HL-60/S4 (cell line): Measurements from ENCODE around the gene SCFD1.

Experiments used
- in situ Hi-C: fragments of 300-500 bp; cut with MboI; formaldehyde crosslinking; loops from 2 replicates; pipeline ENCODE4 v1.14.3; 2022; ENCODE audit warnings: low sequenced_read_pairs

SCFD1 gene

DNA sequence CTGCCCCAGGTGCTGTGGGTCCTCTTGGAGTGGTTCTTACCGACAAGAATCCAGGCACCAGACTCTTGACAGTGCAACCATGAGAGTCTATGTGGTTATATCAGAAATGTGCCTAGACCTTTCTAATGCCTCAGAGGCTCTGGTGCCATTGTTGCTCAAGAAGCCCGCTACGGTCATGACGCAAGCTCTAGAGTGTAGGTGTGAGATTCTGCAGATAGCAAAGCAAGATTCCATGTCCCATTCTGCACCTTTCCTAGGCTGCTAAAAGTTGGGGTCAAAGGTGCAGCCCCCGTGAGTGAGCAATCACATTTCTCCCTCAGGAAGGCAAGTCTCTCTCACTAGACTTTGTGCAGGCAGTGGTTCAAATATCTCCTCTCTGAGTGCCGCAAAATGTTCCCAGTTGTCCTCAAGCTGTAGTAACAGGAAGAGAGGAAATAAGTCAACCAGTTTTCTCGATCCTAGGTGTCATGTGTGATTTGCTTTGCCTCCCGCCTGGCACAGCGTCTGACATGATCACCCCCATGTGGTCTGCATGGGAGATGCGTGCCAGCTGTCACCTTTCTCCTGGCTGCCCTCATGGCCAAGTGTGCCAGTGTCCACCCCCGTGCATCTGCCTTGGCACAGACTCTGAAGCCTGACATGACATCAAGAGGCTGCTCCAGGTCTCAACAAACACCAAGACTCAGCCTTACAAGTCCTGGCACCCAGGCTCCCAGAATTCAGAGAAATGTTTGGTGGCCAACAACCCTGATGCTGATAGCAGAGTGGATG is 129.7 kb downstream of the SCFD1 start:
- in situ Hi-C loops = no loop called here

DNA sequence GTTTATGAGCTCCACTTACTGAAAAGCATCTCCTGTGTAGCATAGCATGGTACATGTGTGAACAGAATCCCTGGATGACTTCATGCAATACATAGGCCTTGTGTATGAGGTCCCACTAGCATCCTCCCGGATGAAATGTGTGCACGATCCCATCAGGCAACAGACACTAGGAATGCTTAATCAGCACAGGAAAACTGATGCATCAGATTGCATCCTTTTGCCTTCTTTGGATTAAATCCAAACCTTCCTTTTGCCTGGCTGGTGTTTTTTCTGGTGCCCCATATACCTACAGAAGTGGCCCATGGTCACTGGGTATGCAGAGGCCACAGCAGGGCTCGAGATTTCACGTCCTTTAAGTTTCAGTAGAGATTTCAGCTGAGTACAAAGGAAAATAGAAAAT is 131.3 kb downstream of the SCFD1 start:
- in situ Hi-C loops = no loop called here

DNA sequence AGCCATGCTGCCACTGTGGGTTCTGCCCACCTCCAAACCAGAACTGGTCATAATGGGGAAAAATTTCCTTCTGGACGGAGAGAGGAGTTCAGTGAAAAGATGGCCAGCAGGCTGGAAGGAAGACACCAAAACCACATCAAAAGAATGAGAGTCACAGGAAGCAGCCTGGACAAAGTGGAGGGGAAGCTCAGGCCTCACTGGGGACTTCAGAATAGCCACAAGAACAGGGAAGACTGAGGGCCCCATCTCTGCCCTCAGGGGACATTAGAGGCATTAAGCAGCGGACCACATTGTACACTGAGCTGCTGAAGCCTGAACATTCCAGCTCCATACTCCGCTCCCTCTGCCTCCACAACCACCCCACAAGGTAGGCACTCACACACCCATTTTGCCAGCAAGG is 132.7 kb downstream of the SCFD1 start:
- in situ Hi-C loops = no loop called here

DNA sequence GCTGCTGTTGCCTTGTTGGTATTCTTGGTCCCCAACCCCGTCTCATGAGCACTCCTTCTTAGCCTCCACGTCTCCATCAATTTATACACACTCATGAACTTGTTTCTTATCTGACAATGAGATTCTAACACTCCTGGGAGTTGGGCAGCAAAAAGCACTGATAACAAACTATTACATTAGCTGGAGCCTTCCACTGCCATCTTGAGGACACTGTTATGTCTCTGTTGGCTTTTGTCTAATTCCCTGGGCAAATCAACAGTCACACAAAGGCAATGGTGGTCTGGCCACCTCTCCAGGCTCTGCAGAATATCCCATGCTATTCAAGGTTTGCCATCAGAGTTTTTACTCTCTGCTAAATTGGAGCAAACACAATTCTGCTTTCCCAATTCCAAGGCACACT is 134.5 kb downstream of the SCFD1 start:
- in situ Hi-C loops = no loop called here

DNA sequence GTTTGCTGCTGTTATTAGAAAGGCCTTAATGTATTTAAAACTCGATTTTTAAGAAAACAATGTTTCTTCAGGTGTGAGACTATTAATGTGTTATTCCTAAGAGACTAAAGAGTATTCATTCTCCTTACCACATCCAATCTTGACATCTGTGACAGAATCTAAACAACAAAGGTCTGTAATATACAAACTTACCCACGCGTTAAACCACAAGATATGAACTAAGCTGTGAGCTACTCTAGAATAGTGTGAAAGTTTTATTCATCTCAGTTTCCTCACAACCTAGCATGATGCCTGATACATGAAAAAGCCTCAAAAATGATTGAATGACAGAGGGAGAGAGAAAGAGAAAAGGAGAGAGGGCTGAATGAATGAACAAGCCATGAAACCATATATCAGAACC is 135.0 kb downstream of the SCFD1 start:
- in situ Hi-C loops = no loop called here

DNA sequence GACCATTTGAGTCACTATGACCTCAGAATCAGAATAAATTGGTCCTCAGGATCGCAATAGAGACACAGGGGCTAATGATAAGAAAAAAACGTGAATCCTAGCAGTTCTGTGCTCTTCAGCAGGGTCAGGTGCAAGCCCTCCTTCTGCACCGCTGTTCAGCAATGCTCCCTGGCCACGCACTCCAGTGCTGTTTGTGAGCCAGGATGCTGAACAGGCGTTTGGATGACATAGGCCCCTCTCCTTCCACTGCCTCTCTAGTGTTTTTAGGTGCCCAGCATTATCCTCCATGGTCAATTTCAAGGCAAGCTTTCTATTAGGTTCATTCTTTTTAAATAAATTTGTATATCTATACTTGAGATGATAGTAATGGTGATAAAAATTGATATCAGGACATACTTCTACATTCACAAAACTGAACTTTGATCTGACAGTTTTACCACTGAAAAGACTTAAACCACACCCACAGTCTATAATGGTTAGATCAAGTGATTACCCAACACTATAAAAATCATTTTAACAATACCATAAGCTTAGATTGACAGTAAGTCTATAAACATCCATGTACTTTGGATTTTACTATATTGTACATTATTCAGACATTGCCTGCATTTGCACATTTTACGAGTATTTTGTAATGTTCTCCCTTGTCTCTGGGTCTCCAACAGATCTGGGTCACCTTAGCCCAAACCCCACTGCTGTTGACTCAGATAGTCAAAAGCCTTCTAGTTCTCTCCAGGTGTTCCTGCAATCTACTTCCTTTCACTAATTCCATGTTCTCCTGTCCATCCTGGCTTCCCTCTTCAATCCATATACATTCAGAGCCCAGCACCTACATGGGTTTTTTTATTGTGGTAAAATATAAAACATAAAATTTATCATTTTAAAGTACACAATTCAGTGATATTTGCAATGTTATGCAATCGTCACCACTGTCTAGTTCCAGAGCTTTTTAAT is 137.3 kb downstream of the SCFD1 start:
- in situ Hi-C loops = no loop called here

DNA sequence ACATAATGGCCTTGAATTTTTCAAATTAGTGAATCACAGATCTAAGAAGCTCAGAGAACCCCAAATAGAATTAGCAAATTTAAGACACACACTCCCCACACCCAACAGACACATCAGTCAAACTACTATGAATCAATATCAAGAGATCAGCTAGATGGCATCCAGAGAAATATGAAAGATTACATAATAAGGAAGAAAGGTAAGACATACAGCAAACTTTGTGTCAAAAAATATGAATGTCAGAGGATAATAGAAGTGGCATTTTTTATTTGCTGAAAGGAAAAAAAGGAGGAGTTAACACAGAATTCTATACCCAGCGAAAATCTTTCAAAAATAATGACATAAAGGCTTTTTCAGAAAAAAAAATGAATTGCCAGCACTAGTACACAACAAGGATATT is 141.8 kb downstream of the SCFD1 start:
- in situ Hi-C loops = no loop called here

DNA sequence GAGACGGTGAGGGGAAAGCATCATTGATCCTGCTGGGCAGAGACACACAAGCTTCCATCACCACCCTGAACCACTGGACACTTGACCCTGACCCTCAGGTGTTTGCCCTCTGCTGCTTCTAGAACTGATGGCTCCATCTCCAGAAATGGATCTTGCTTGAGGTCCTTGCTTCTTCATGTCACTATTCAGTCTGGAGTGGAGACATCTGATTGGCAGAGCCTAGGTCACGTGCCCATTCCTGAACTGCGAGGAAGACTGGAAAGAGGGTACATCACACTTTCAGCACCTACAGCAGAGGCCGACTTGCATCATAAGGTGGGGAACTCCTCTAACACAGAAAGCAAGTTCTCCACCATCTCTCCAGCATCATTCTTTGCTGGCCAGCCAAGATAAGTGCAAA is 145.5 kb downstream of the SCFD1 start:
- in situ Hi-C loops = no loop called here

DNA sequence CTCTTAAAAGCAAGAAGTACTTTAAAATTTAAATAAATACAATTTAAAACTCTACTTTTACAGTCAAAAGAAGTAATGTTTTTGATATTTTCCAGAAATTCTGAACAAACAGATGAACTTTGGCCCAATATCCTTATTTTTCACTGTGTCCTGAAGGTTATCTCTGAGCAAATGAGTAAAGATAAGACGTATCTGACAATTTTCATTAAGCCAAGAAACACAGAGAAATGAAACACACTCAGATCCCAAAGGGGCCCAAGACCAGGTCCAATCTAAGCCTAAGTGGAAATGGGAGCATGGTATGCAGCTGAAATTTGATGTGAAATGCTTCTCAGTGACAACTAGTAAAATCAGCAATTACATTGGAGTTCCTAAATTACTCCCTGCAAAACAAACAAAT is 146.7 kb downstream of the SCFD1 start:
- in situ Hi-C loops = no loop called here

DNA sequence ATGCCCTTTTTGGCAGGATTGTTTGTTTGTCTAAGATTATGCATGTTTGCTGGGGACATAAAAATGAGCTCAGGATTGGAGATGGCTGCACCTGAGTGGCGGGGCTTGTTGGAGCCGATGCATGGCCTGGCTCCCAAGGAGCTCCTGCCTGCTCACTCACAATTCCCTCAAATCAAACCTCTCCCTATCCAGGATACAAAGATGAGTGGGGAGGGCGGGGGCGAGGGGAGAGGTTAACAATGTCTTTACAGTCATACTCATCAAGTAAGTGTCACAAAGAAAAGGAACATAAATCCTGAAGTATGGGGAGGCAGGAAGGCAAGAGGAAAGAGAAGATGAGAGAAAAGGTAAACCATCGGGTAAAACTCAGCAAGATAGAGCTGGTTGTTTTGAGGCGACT is 148.3 kb downstream of the SCFD1 start:
- in situ Hi-C loops = no loop called here

DNA sequence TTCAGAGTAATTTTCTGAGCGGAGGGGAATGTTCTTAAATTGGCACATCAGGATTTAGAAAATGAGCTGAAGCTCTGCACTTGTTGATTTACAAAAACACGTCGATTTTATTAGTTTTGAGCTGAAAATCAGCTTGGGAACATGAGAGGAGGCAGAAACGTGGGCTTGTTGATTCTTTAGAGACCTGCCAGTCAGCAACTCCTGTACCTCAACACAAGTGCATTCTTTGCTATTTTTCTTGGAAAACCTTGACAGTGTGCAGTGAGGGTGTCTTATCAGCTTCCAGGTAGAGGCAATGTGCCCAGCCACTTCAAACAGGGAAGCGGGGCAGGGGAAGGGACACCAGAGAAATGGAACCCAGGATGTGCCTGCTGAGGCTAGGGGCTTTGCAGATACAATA is 149.5 kb downstream of the SCFD1 start:
- in situ Hi-C loops = no loop called here

DNA sequence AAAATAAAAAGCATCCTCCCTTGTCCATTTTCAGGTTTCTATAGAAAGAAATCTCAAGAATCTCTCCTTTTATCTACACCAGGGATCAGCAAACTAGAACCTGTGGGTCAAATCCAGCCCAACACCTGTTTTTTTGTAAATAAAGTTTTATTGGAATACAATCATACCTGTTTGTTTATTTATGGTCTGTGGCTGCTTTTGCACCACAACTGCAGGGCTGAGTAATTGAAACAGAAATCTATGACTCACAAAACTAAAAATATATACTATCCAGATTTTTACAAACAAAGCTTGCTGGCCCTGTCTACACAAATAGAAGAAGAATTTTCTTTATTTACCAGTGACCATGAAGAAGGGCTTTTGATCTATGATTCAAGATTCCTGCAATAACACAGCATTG is 157.1 kb downstream of the SCFD1 start:
- in situ Hi-C loops = no loop called here
